Skeletal muscle tissue (tissue), 4 donors: ENCODE measurements around the gene TNFRSF21. TPM values are rescaled to one million over a fixed set of nuclear protein-coding genes. Genes with fewer than 3 reads are reported as not detected.
"Not testable (repeated sequence)": the region's sequence is repeated elsewhere in the genome, so short reads cannot be mapped to it uniquely, and the experiment has no call there.

Source experiments
- H3K27ac ChIP-seq: one replicate; pipeline ENCODE4 v1.7.0; 2013; ENCODE audit warnings: mild to moderate bottlenecking, low read depth, low read length, inconsistent platforms
- H3K27me3 ChIP-seq, 3 donors: one replicate each; pipeline ENCODE4 v1.7.0; 2013; ENCODE audit warnings: low read length in 3 of 3; ENCODE audit not compliant: control insufficient read depth in 3 of 3, insufficient read depth in 3 of 3
- H3K36me3 ChIP-seq, 3 donors: one replicate each; pipeline ENCODE4 v1.7.0; 2013; ENCODE audit warnings: low read length in 3 of 3; ENCODE audit not compliant: control insufficient read depth in 3 of 3, insufficient read depth in 3 of 3
- H3K4me1 ChIP-seq, 3 donors: one replicate each; pipeline ENCODE4 v1.7.0; 2013; ENCODE audit warnings: low read length in 3 of 3, mild to moderate bottlenecking in 3 of 3; ENCODE audit not compliant: control insufficient read depth in 3 of 3, insufficient read depth in 3 of 3
- H3K4me3 ChIP-seq, 3 donors: one replicate each; pipeline ENCODE4 v1.7.0; 2013; ENCODE audit warnings: low read length in 3 of 3
- H3K9ac ChIP-seq, 3 donors: one replicate each; pipeline ENCODE4 v1.7.0; 2013; ENCODE audit warnings: low read length in 3 of 3, mild to moderate bottlenecking in 3 of 3, moderate library complexity in 2 of 3, low read depth in 1 of 3
- H3K9me3 ChIP-seq, 3 donors: one replicate each; pipeline ENCODE4 v1.7.0; 2013; ENCODE audit warnings: low read length in 3 of 3; ENCODE audit not compliant: control insufficient read depth in 3 of 3
- total RNA-seq: library from RNA; depleted of rRNA; stranded (reverse); fragments of >200 nt; gene quantifications from one replicate; pipeline ENCODE4 v1.2.3, GENCODE V29; 2014
- donor health status: Osteomylitis.

TNFRSF21 gene
- total RNA-seq, 1 donor from 2014 or later = 9.4 TPM

DNA sequence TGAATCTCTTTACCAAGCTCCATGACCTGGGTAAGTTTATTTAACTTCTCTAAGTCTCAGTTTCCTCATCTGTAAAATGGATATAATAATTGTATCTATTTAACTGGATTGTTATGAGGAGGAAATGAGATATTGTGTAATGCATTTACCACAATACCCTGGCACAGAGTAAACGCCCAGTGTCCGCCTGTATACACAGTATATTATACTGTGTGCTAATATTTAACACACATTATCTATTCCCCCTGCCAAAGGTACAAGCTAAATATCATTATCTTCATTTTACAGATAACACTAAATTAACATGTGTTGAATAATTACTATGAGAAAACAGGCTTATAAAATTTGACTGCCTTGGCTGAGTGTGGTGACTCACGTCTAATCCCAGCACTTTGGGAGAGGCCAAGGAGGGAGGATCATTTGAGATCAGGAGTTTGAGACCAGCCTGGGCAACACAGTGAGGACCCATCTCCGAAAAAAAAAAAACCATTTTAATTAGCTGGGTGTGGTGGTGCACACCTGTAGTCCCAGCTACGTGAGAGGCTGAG lies 38.7 kb upstream of the TNFRSF21 start:
- Histone ChIP-seq H3K27me3 (no peaks in the 10 kb centered on the region), H3K36me3 (no peaks in the 10 kb centered on the region), H3K4me1 (no peaks in the 10 kb centered on the region), H3K9me3 (no peaks in the 10 kb centered on the region), H3K9ac (no peak overlapping the region), H3K4me3 (no peak overlapping the region), H3K27ac (no peak overlapping the region)

DNA sequence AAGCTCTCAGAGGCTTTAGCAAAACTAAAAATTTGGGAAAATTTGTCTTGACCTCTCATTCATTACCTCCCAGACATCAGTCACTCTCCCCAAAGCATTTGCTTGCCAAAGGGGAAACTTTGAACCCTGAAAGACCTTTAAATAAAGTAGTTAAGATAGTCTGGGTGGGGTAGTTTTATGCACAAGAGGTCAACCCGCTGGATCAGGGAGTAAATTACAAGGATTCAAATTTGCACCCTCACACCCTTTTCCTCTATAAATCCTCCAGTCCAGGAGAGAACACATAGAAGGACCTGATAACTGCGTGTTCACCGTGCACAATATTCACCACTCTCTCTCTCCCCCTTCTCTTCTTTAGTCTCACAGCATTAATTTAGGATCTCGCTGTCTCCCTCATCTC lies 36.1 kb upstream of the TNFRSF21 start:
- no peaks in the 10 kb centered on the region for H3K36me3 ChIP-seq
- H3K4me1 ChIP-seq = no peaks in the 10 kb centered on the region
- H3K4me3 ChIP-seq = no peak overlapping the region
- H3K27ac ChIP-seq = no peak overlapping the region
- no peaks in the 10 kb centered on the region for H3K27me3 ChIP-seq
- H3K9ac ChIP-seq = no peak overlapping the region
- no peaks in the 10 kb centered on the region for H3K9me3 ChIP-seq

DNA sequence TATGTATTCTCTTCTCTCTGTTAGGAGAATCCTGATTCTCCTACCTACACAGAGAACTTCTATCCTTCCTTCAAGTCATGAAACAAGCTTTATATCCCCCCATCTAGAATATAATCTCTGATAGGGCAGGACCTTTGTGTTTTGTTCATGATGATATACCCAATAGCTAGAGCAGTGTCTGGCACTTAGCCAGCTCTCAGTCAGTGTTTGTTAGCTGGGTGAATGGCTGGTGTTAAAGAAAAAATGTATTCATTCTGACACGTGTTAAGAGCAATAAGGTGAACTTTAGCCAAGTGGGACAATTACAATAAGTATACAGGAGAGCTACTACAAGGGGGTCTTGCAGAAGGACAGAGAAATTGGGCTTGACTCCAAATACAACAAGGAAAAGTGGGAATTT lies 34.3 kb upstream of the TNFRSF21 start:
- H3K9ac ChIP-seq = no peak overlapping the region
- H3K27ac ChIP-seq = no peak overlapping the region
- H3K36me3 ChIP-seq = no peaks in the 10 kb centered on the region
- H3K9me3 ChIP-seq = no peaks in the 10 kb centered on the region
- H3K27me3 ChIP-seq = no peaks in the 10 kb centered on the region
- no peak overlapping the region for H3K4me3 ChIP-seq
- H3K4me1 ChIP-seq = no peaks in the 10 kb centered on the region

DNA sequence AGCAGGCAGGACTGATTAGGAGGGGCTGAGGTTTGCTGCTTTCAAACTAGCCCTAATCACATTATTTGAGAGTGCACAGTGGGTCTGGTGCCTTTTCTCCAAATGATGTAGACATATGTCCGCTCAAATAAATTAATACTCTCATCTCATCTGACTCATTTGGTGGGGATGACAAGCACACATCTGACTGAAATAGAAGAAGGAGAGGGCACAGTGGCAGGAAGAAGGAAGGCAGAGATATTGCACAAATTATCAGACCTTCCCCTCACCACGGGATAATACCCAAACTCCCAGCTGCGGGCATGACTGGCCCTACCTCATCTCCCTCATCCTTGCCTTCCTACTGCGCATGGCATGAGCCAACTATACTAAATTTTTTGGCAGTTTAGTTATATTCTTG lies 33.9 kb upstream of the TNFRSF21 start:
- H3K9ac ChIP-seq = no peak overlapping the region
- no peak overlapping the region for H3K27ac ChIP-seq
- no peaks in the 10 kb centered on the region for H3K27me3 ChIP-seq
- no peaks in the 10 kb centered on the region for H3K9me3 ChIP-seq
- H3K36me3 ChIP-seq = no peaks in the 10 kb centered on the region
- no peaks in the 10 kb centered on the region for H3K4me1 ChIP-seq
- no peak overlapping the region for H3K4me3 ChIP-seq

DNA sequence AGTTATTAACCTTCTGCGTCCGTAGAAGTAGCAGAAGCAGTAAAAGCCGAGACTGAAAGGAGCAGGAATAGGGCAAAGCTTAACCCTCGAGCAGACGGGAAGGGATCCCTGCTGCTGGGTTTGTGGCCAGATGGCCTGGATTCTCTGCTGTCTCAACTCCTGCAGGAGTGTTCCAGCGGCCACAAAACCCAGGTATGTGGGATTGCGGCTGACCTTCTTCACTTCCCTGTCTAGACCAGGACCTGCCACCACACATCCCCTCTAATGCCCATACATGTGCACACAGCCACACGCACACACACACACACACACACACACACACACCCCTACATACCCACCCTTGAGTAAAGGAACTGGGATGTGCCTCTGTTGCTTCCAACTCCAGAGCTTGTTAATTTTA lies 33.1 kb upstream of the TNFRSF21 start:
- Histone ChIP-seq H3K4me1 (no peaks in the 10 kb centered on the region), H3K27me3 (no peaks in the 10 kb centered on the region), H3K4me3 (no peak overlapping the region), H3K36me3 (no peaks in the 10 kb centered on the region), H3K9ac (no peak overlapping the region), H3K27ac (no peak overlapping the region), H3K9me3 (no peaks in the 10 kb centered on the region)

DNA sequence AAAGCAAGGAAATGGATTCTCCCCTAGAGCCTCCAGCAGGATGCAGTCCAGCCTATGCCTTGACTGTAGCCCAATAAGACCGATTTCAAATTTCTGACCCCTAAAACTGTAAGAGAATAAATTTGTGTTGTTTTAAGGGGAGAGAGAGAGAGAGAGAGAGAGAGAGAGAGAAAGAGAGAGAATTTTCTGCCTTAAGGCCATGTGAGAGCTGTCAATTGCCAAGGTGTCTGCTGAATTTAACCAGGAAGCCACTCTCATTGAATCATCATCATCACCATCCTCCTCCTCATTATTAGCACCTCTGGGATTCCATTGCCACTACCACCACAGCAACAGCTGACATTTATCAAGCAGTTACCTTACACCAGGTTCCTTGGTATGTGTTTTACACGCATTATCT lies 27.8 kb upstream of the TNFRSF21 start:
- Histone ChIP-seq H3K27me3 (no peaks in the 10 kb centered on the region), H3K4me3 (no peak overlapping the region), H3K4me1 (no peaks in the 10 kb centered on the region), H3K36me3 (no peaks in the 10 kb centered on the region), H3K27ac (no peak overlapping the region), H3K9ac (no peak overlapping the region), H3K9me3 (no peaks in the 10 kb centered on the region)

DNA sequence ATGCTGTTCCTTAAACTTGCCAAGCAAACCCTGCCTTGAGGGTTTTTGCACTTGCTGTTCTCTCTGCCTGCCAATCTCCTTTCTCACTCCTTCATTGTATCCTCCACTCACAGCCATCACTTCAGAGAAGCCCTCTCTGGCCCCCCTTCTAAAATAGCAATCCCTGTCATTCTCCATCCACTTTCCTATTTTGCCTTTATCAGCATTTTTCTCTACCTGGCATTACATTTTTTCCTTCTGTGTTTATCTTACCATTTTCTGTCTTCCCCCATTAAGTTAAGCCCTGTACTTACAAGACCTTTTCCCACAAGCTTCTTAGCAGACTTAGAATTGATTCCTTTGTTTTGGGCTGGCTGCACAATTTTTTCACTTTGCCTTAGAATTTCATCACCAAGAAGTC lies 26.6 kb upstream of the TNFRSF21 start:
- H3K36me3 ChIP-seq = no peaks in the 10 kb centered on the region
- no peak overlapping the region for H3K27ac ChIP-seq
- no peak overlapping the region for H3K4me3 ChIP-seq
- no peaks in the 10 kb centered on the region for H3K27me3 ChIP-seq
- H3K9me3 ChIP-seq = no peaks in the 10 kb centered on the region
- no peak overlapping the region for H3K9ac ChIP-seq
- H3K4me1 ChIP-seq = no peaks in the 10 kb centered on the region

DNA sequence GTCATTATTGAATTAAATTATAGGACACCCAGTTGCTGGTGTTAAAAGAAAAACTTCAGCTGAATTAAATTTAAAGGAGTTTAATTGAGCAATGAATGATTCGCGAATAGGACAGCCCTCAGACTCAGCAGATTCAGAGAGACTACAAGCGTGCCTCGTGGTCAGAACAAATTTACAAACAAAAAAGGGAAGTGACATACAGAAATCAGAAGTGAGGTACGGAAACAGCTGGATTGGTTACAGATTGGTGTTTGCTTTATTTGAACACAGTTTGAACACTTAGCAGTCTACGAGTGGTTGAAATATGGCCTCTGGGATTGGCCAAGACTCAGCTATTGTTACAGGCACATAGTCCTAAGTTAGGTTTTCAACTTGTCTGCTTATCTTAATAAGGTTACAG lies 25.8 kb upstream of the TNFRSF21 start:
- no peaks in the 10 kb centered on the region for H3K36me3 ChIP-seq
- H3K27me3 ChIP-seq = no peaks in the 10 kb centered on the region
- H3K4me1 ChIP-seq = no peaks in the 10 kb centered on the region
- H3K9me3 ChIP-seq = no peaks in the 10 kb centered on the region
- no peak overlapping the region for H3K9ac ChIP-seq
- no peak overlapping the region for H3K27ac ChIP-seq
- no peak overlapping the region for H3K4me3 ChIP-seq

DNA sequence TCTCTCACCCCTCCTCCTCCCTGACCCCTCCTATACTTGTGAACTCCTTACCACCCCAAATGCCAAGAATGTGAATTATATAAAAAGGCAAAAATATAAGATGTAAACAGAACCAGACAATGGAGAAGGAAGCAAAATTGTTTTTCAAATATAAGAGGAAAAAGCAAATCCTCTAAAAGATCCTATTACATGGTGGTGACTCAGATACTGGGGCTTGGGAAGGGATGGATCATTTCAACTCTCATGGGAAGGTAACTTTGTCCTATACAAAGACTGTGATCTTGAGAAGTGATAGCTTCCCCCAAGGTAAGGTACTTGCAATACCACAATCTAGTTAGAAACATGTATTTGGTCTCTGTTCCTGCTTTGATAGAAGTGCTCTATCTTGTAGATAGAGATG lies 24.6 kb upstream of the TNFRSF21 start:
- no peak overlapping the region for H3K27ac ChIP-seq
- no peaks in the 10 kb centered on the region for H3K36me3 ChIP-seq
- H3K9me3 ChIP-seq = no peaks in the 10 kb centered on the region
- no peaks in the 10 kb centered on the region for H3K27me3 ChIP-seq
- no peaks in the 10 kb centered on the region for H3K4me1 ChIP-seq
- no peak overlapping the region for H3K9ac ChIP-seq
- H3K4me3 ChIP-seq = no peak overlapping the region

DNA sequence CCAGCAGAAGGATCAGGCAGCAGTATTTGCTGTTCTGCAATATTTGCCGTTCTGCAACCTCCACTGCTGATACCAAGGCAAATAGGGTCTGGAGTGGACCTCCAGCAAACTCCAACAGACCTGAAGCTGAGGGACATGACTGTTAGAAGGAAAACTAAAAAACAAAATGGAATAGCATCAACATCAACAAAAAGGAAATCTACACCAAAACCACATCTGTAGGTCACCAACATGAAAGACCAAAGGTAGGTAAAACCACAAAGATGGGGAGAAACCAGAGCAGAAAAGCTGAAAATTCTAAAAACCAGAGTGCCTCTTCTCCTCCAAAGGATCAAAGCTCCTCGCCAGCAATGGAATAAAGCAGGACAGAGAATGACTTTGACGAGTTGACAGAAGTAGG lies 18.9 kb upstream of the TNFRSF21 start:
- H3K36me3 ChIP-seq = not testable (repeated sequence)

DNA sequence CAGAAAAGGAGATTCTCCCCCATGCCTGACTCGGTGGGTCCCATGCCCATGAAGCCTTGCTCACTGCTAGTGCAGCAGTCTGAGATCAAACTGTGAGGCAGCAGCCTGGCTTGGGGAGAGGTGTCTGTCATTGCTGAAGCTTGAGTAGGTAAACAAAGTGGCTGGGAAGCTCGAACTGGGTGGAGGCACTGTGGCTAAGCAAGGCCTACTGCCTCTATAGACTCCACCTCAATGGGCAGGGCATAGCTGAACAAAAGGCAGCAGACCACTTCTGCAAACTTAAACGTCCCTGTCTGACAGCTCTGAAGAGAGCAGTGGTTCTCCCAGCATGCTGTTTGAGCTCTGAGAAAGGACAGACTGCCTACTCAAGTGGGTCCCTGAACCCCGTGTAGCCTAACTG lies 18.4 kb upstream of the TNFRSF21 start:
- H3K36me3 ChIP-seq, H3K9ac ChIP-seq, H3K9me3 ChIP-seq, H3K4me3 ChIP-seq, H3K27ac ChIP-seq, H3K4me1 ChIP-seq, H3K27me3 ChIP-seq: not testable (repeated sequence)

More for the DNA sequence above, 18.9 kb upstream of the TNFRSF21 start:
- not testable (repeated sequence) for H3K4me1 ChIP-seq, H3K27ac ChIP-seq, H3K4me3 ChIP-seq, H3K9me3 ChIP-seq, H3K27me3 ChIP-seq, H3K9ac ChIP-seq
